ENCODE results near the gene SNX2. TPM values are rescaled to one million over a fixed set of nuclear protein-coding genes. Genes with fewer than 3 reads are reported as not detected.
"Not testable (repeated sequence)": the region's sequence is repeated elsewhere in the genome, so short reads cannot be mapped to it uniquely, and the experiment has no call there.

SNX2 gene
- total RNA-seq, 2 donors from 2014 or later: 50.6 to 63.7 TPM

- H3K9me3 ChIP-seq: no peaks in the 10 kb centered on the region
- no peak overlapping the region for H3K27ac ChIP-seq
- no peak for DNase-seq (ENCODE audit: low spot score)
- 50% methylated on average over 1 of the region's 1 CpG for WGBS
- no peaks in the 10 kb centered on the region for H3K27me3 ChIP-seq (replicated peaks; ENCODE audit: insufficient read depth)
- no peak for TF ChIP-seq CTCF (IDR thresholded peaks at IDR 0.05)
- no peak for TF ChIP-seq POLR2AphosphoS5 (IDR thresholded peaks at IDR 0.05)
- TF ChIP-seq POLR2A (IDR thresholded peaks at IDR 0.05): no peak
- intact Hi-C loops (cut with DNase I): no loop called here
- H3K36me3 ChIP-seq: no peaks in the 10 kb centered on the region
- H3K4me3 ChIP-seq: no peak overlapping the region
- no peaks in the 10 kb centered on the region for H3K4me1 ChIP-seq (replicated peaks)
Measured at GRCh38 chr5:122761115-122761514, 13.8 kb upstream of the SNX2 start.

GRCh38 chr5:122761896-122762295 lies 13.0 kb upstream of the SNX2 start:
- H3K36me3 ChIP-seq; H3K27me3 ChIP-seq (replicated peaks; ENCODE audit: insufficient read depth); intact Hi-C loops (cut with DNase I); DNase-seq (ENCODE audit: low spot score); H3K4me3 ChIP-seq; H3K4me1 ChIP-seq (replicated peaks); H3K9me3 ChIP-seq; H3K27ac ChIP-seq: not testable (repeated sequence)
- 97% methylated on average over 5 of the region's 5 CpGs for WGBS

- no peaks in the 10 kb centered on the region for H3K4me1 ChIP-seq (replicated peaks)
- H3K36me3 ChIP-seq: no peaks in the 10 kb centered on the region
- TF ChIP-seq POLR2AphosphoS5 (IDR thresholded peaks at IDR 0.05): no peak
- no peak for TF ChIP-seq CTCF (IDR thresholded peaks at IDR 0.05)
- TF ChIP-seq POLR2A (IDR thresholded peaks at IDR 0.05): no peak
- no peak overlapping the region for H3K27ac ChIP-seq
- intact Hi-C loops (cut with DNase I): no loop called here
- H3K27me3 ChIP-seq (replicated peaks; ENCODE audit: insufficient read depth): no peaks in the 10 kb centered on the region
- H3K9me3 ChIP-seq: no peaks in the 10 kb centered on the region
- no peak overlapping the region for H3K4me3 ChIP-seq
- DNase-seq (ENCODE audit: low spot score): no peak
Measured at GRCh38 chr5:122766130-122766529, 8.8 kb upstream of the SNX2 start.

DNA sequence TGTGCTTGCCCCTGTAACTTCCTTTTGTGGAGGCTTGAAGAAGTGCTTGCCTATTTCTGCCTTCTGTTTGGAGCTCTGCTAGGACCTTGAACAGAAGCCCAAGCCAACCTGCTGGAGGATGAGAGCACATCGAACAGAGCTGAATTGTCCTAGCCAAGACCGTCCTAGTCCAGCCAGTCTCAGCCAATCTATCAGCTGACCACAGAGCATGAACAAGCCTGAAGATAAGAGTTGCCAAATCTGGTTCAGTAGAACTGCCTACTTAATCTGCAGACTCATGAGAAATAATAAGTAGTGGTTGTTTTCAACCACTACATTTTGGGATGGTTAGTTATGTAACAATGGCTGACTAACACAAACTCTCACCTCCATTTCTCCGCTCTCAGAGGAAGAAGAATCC lies 4.4 kb upstream of the SNX2 start:
- Histone ChIP-seq H3K4me1 (replicated peaks) (no peaks in the 10 kb centered on the region), H3K36me3 (no peaks in the 10 kb centered on the region), H3K9me3 (no peaks in the 10 kb centered on the region), H3K4me3 (no peak overlapping the region), H3K27me3 (replicated peaks; ENCODE audit: insufficient read depth) (no peaks in the 10 kb centered on the region), H3K27ac (no peak overlapping the region)
- no peak for DNase-seq (ENCODE audit: low spot score)
- intact Hi-C loops (cut with DNase I): no loop called here
- WGBS: 91% methylated on average over 3 of the region's 3 CpGs
- TF ChIP-seq POLR2A (IDR thresholded peaks at IDR 0.05) (no peak), POLR2AphosphoS5 (IDR thresholded peaks at IDR 0.05) (no peak), CTCF (IDR thresholded peaks at IDR 0.05) (no peak)

DNA sequence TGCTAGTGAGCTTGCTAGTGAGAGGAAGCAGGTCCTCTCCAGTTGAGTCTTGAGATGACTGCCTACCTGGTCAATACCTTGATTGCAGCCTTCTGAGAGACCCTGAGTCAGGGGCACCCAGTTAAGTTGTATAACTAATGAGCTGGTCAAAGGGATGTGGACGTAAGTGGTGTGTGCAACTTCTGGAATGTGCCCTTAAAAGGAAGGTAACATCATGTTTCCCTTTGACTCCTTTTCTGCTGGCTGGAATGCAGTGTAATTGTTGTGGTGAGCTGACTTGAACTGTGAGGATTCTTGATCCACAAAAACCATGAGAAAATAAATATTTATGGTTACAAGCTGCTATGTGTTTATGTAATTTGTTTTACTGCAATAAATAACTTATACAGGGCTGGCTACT lies 2.4 kb upstream of the SNX2 start:
- no peak for TF ChIP-seq POLR2AphosphoS5 (IDR thresholded peaks at IDR 0.05)
- no peak for TF ChIP-seq POLR2A (IDR thresholded peaks at IDR 0.05)
- TF ChIP-seq CTCF (IDR thresholded peaks at IDR 0.05): no peak
- intact Hi-C loops (cut with DNase I): no loop called here
- WGBS: 68% methylated on average over 1 of the region's 1 CpG
- Histone ChIP-seq H3K27me3 (replicated peaks; ENCODE audit: insufficient read depth) (no peaks in the 10 kb centered on the region), H3K4me3 (no peak overlapping the region), H3K4me1 (replicated peaks) (no peaks in the 10 kb centered on the region), H3K9me3 (no peaks in the 10 kb centered on the region), H3K27ac (no peak overlapping the region), H3K36me3 (no peaks in the 10 kb centered on the region)
- no peak for DNase-seq (ENCODE audit: low spot score)
